ENCODE results near the gene IRF1. TPM values are rescaled to one million over a fixed set of nuclear protein-coding genes. Genes with fewer than 3 reads are reported as not detected.

The IRF1 gene
- total RNA-seq, 1 experiment from 2014 or later = 48.9 TPM

GRCh38 chr5:132473019-132473531 is 17.5 kb downstream of the IRF1 start:
- intact Hi-C loops (cut with micrococcal nuclease; ENCODE audit: unreplicated experiment) (no loop called here), in situ Hi-C loops (cut with HindIII; ENCODE audit: low pct_unique_long_range_greater_than_20kb, low sequenced_read_pairs) (no loop called here)
- no peaks in the 10 kb centered on the region for H3K9me3 ChIP-seq (ENCODE audit: control insufficient read depth, insufficient read depth, low read depth, low read length)
- TF ChIP-seq, protein P1, sequence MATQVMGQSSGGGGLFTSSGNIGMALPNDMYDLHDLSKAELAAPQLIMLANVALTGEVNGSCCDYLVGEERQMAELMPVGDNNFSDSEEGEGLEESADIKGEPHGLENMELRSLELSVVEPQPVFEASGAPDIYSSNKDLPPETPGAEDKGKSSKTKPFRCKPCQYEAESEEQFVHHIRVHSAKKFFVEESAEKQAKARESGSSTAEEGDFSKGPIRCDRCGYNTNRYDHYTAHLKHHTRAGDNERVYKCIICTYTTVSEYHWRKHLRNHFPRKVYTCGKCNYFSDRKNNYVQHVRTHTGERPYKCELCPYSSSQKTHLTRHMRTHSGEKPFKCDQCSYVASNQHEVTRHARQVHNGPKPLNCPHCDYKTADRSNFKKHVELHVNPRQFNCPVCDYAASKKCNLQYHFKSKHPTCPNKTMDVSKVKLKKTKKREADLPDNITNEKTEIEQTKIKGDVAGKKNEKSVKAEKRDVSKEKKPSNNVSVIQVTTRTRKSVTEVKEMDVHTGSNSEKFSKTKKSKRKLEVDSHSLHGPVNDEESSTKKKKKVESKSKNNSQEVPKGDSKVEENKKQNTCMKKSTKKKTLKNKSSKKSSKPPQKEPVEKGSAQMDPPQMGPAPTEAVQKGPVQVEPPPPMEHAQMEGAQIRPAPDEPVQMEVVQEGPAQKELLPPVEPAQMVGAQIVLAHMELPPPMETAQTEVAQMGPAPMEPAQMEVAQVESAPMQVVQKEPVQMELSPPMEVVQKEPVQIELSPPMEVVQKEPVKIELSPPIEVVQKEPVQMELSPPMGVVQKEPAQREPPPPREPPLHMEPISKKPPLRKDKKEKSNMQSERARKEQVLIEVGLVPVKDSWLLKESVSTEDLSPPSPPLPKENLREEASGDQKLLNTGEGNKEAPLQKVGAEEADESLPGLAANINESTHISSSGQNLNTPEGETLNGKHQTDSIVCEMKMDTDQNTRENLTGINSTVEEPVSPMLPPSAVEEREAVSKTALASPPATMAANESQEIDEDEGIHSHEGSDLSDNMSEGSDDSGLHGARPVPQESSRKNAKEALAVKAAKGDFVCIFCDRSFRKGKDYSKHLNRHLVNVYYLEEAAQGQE (IDR thresholded peaks at IDR 0.05; ENCODE audit: insufficient read depth in 1 of 2, low read depth in 2 of 2, low read length in 1 of 2) = no peak
- TF ChIP-seq, protein P2, sequence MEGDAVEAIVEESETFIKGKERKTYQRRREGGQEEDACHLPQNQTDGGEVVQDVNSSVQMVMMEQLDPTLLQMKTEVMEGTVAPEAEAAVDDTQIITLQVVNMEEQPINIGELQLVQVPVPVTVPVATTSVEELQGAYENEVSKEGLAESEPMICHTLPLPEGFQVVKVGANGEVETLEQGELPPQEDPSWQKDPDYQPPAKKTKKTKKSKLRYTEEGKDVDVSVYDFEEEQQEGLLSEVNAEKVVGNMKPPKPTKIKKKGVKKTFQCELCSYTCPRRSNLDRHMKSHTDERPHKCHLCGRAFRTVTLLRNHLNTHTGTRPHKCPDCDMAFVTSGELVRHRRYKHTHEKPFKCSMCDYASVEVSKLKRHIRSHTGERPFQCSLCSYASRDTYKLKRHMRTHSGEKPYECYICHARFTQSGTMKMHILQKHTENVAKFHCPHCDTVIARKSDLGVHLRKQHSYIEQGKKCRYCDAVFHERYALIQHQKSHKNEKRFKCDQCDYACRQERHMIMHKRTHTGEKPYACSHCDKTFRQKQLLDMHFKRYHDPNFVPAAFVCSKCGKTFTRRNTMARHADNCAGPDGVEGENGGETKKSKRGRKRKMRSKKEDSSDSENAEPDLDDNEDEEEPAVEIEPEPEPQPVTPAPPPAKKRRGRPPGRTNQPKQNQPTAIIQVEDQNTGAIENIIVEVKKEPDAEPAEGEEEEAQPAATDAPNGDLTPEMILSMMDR (IDR thresholded peaks at IDR 0.05) = no peak
- TF ChIP-seq TCF7L2 (IDR thresholded peaks at IDR 0.05; ENCODE audit: low read depth, low read length) = no peak
- no peak for TF ChIP-seq POLR2AphosphoS5 (IDR thresholded peaks at IDR 0.05; ENCODE audit: low read depth, low read length)
- TF ChIP-seq SIN3A (IDR thresholded peaks at IDR 0.05; ENCODE audit: borderline replicate concordance, insufficient read depth, low read depth, low read length) = no peak
- no peaks in the 10 kb centered on the region for H3K27me3 ChIP-seq (ENCODE audit: control insufficient read depth, insufficient read depth, low read length)
- no peak overlapping the region for H3K4me3 ChIP-seq (ENCODE audit: low read depth in 2 of 2, low read length in 2 of 2)
- no peak for DNase-seq (ENCODE audit: low read depth, low spot score)
- H3K27ac ChIP-seq (ENCODE audit: low read length) = no peak overlapping the region
- ATAC-seq = no peak
- no TSS peak for BruUV-seq (replicated peaks)
- H3K4me1 ChIP-seq (ENCODE audit: control insufficient read depth, insufficient read depth, low read length) = peaks cover 19% of the 10 kb centered on the region
- no peaks in the 10 kb centered on the region for H3K36me3 ChIP-seq (ENCODE audit: control insufficient read depth, insufficient read depth, low read length)
- POLR2A ChIA-PET = interaction anchor here (1.0 kb wide), 1 partner anchor 17 kb away, joined by 3 read pairs; the partner anchor contains the start of gene IRF1
- CTCF ChIA-PET = no interaction called here

- CTCF ChIA-PET = no interaction called here
- TF ChIP-seq SIN3A (IDR thresholded peaks at IDR 0.05; ENCODE audit: borderline replicate concordance, insufficient read depth, low read depth, low read length) = no peak
- TF ChIP-seq POLR2AphosphoS5 (IDR thresholded peaks at IDR 0.05; ENCODE audit: low read depth, low read length) = no peak
- TF ChIP-seq, protein P2 (IDR thresholded peaks at IDR 0.05) = no peak
- TF ChIP-seq, protein P1 (IDR thresholded peaks at IDR 0.05; ENCODE audit: insufficient read depth in 1 of 2, low read depth in 2 of 2, low read length in 1 of 2) = no peak
- no peak for TF ChIP-seq TCF7L2 (IDR thresholded peaks at IDR 0.05; ENCODE audit: low read depth, low read length)
- Histone ChIP-seq H3K27me3 (ENCODE audit: control insufficient read depth, insufficient read depth, low read length) (no peaks in the 10 kb centered on the region), H3K4me1 (ENCODE audit: control insufficient read depth, insufficient read depth, low read length) (peaks cover 19% of the 10 kb centered on the region), H3K27ac (ENCODE audit: low read length) (no peak overlapping the region), H3K9me3 (ENCODE audit: control insufficient read depth, insufficient read depth, low read depth, low read length) (no peaks in the 10 kb centered on the region), H3K4me3 (ENCODE audit: low read depth in 2 of 2, low read length in 2 of 2) (no peak overlapping the region), H3K36me3 (ENCODE audit: control insufficient read depth, insufficient read depth, low read length) (no peaks in the 10 kb centered on the region)
- POLR2A ChIA-PET = no interaction called here
- intact Hi-C loops (cut with micrococcal nuclease; ENCODE audit: unreplicated experiment) = no loop called here
- in situ Hi-C loops (cut with HindIII; ENCODE audit: low pct_unique_long_range_greater_than_20kb, low sequenced_read_pairs) = no loop called here
- ATAC-seq (no peak), DNase-seq (ENCODE audit: low read depth, low spot score) (no peak)
- BruUV-seq (replicated peaks) = no TSS peak
Observed at GRCh38 chr5:132472431-132472830, 18.1 kb downstream of the IRF1 start.
